Activated CD8-positive, alpha-beta memory T cell treated with anti-CD3 and anti-CD28 coated beads, Interleukin-2, amount 50 U/mL, for 24 hours (primary cell): ENCODE results near the gene DISC1.
"Not testable (repeated sequence)": the region's sequence is repeated elsewhere in the genome, so short reads cannot be mapped to it uniquely, and the experiment has no call there.

ENCODE experiments used
- DNase-seq: peaks from one replicate; pipeline ENCODE4 v3.0.0-alpha.2; 2020; ENCODE audit errors: extremely low read depth

DISC1 gene

GRCh38 chr1:231959225-231959884, 332.8 kb downstream of the DISC1 start:
- DNase-seq, result no peak

- DNase-seq, result not testable (repeated sequence)
These were observed 335.2 kb downstream of the DISC1 start for GRCh38 chr1:231961801-231962200.

GRCh38 chr1:231962636-231963035, 336.0 kb downstream of the DISC1 start:
- DNase-seq, result no peak

- DNase-seq, result no peak
These were observed 337.7 kb downstream of the DISC1 start for GRCh38 chr1:231964241-231964640.

- no peak for DNase-seq
These were observed 338.4 kb downstream of the DISC1 start for GRCh38 chr1:231964961-231965360.

GRCh38 chr1:231965615-231966014, 339.0 kb downstream of the DISC1 start:
- no peak for DNase-seq

GRCh38 chr1:231966983-231967382, 340.4 kb downstream of the DISC1 start:
- no peak for DNase-seq

- DNase-seq, result no peak
These were observed 342.5 kb downstream of the DISC1 start for GRCh38 chr1:231969076-231969475.

- DNase-seq, result not testable (repeated sequence)
These were observed 343.2 kb downstream of the DISC1 start for GRCh38 chr1:231969761-231970160.

GRCh38 chr1:231970684-231971083, 344.1 kb downstream of the DISC1 start:
- no peak for DNase-seq

GRCh38 chr1:231971397-231972110, 345.0 kb downstream of the DISC1 start:
- DNase-seq, result no peak

GRCh38 chr1:231972111-231972445, 345.5 kb downstream of the DISC1 start:
- DNase-seq, result no peak

GRCh38 chr1:231973830-231974229, 347.2 kb downstream of the DISC1 start:
- no peak for DNase-seq

GRCh38 chr1:231976231-231976630, 349.6 kb downstream of the DISC1 start:
- no peak for DNase-seq

GRCh38 chr1:231981675-231982074, 355.1 kb downstream of the DISC1 start:
- no peak for DNase-seq

- DNase-seq, result no peak
These were observed 356.4 kb downstream of the DISC1 start for GRCh38 chr1:231982871-231983587.

GRCh38 chr1:231983588-231984193, 357.1 kb downstream of the DISC1 start:
- DNase-seq, result no peak

GRCh38 chr1:231985296-231986023, 358.9 kb downstream of the DISC1 start:
- DNase-seq, result no peak

- DNase-seq, result no peak
These were observed 360.2 kb downstream of the DISC1 start for GRCh38 chr1:231986631-231987336.

GRCh38 chr1:231990388-231990787, 363.8 kb downstream of the DISC1 start:
- DNase-seq, result no peak

- no peak for DNase-seq
These were observed 364.6 kb downstream of the DISC1 start for GRCh38 chr1:231991231-231991630.
